A549 (cell line): ENCODE measurements around the gene CELF2. TPM values are rescaled to one million over a fixed set of nuclear protein-coding genes. Genes with fewer than 3 reads are reported as not detected.

Experiments
- ATAC-seq, 2 experiments: fragments of 200-7000 bp in 1 of 2; fragments of >200 bp in 1 of 2; cut with Nextera tagmentation in 1 of 2; cut with Tn5 transposase in 1 of 2; 3 replicates each; pipeline versions ENCODE4 v1.8.0 to v1.9.1; 2018 to 2020; ENCODE audit warnings: mild to moderate bottlenecking in 1 of 2, moderate library complexity in 1 of 2
- CTCF ChIA-PET: fragments of 300-600 bp; sonication (Branson Sonifier 250); formaldehyde crosslinking; extraction: SDS; loops from one replicate; lab custom pipeline; 2021; ENCODE audit warnings: antibody characterized with exemption, inconsistent platforms; lab: Yijun Ruan, JAX
- POLR2A ChIA-PET: fragments of 350-600 bp; formaldehyde crosslinking; extraction: SDS; loops from one replicate; lab custom pipeline; 2021; ENCODE audit warnings: antibody characterized with exemption, inconsistent platforms; lab: Yijun Ruan, JAX
- DNase-seq, 2 experiments: peaks; one replicate each; pipeline versions ENCODE4 v3.0.0 to v3.0.0-alpha.2; 2011 to 2016; ENCODE audit warnings: low read depth in 1 of 2, low spot score in 1 of 2
- FAIRE-seq: peaks from 2 replicates; lab custom pipeline; 2011; peaks lifted over from hg19 to GRCh38; lab: Jason Lieb, UNC
- H3K27ac ChIP-seq, 2 experiments: fragments of >200 bp; sonication (Bioruptor Twin); formaldehyde crosslinking; 3 replicates each; pipeline ENCODE4 v1.5.1; 2016 to 2017
- H3K4me1 ChIP-seq: fragments of >200 bp; sonication (Bioruptor Twin); formaldehyde crosslinking; 3 replicates; pipeline ENCODE4 v1.6.1; 2016
- H3K4me2 ChIP-seq: fragments of >200 bp; sonication (Bioruptor Twin); formaldehyde crosslinking; 3 replicates; pipeline ENCODE4 v1.6.1; 2016
- H3K4me3 ChIP-seq: fragments of >200 bp; sonication (Bioruptor Twin); formaldehyde crosslinking; 3 replicates; pipeline ENCODE4 v1.5.1; 2016
- H3K9me3 ChIP-seq: fragments of >200 bp; sonication (Bioruptor Twin); formaldehyde crosslinking; 3 replicates; pipeline ENCODE4 v1.6.1; 2016
- BHLHE40 ChIP-seq: IDR thresholded peaks from 2 replicates; pipeline ENCODE4 v1.6.1; 2012; ENCODE audit warnings: low read depth, low read length, inconsistent platforms
- CEBPB ChIP-seq, 2 experiments: fragments of >200 bp in 1 of 2; sonication (Bioruptor Twin) in 1 of 2; formaldehyde crosslinking in 1 of 2; IDR thresholded peaks; 2 replicates each; pipeline ENCODE4 v1.6.1; 2012 to 2016
- CHD2 ChIP-seq: fragments of 150-350 bp; IDR thresholded peaks from 2 replicates; pipeline ENCODE4 v1.6.1; 2014; ENCODE audit warnings: low read length; ENCODE audit not compliant: partially characterized antibody
- EHMT2 ChIP-seq: fragments of 200-600 bp; sonication (generic); IDR thresholded peaks from 2 replicates; pipeline ENCODE4 v1.6.1; 2016; ENCODE audit warnings: antibody characterized with exemption, low read depth, mild to moderate bottlenecking, moderate library complexity
- ESRRA ChIP-seq: fragments of 150-350 bp; IDR thresholded peaks from 2 replicates; pipeline ENCODE4 v1.6.1; 2014; ENCODE audit warnings: mild to moderate bottlenecking, low read length, borderline replicate concordance
- FOSB ChIP-seq: fragments of 250-450 bp; sonication (Bioruptor Pico); IDR thresholded peaks from 2 replicates; pipeline ENCODE4 v1.5.0; 2020; ENCODE audit warnings: mild to moderate bottlenecking, moderate library complexity
- FOSL2 ChIP-seq, 2 experiments: fragments of 450-650 bp in 1 of 2; fragments of >200 bp in 1 of 2; sonication (Bioruptor Twin) in 1 of 2; formaldehyde crosslinking; IDR thresholded peaks; 2 replicates each; pipeline versions ENCODE4 v1.5.0 to v1.6.1; 2016 to 2020; ENCODE audit warnings: mild to moderate bottlenecking in 1 of 2, moderate library complexity in 1 of 2
- GATA3 ChIP-seq: IDR thresholded peaks from 2 replicates; pipeline ENCODE4 v1.6.1; 2012; ENCODE audit warnings: borderline replicate concordance
- HES2 ChIP-seq: fragments of >200 bp; sonication (Bioruptor Twin); formaldehyde crosslinking; IDR thresholded peaks from 2 replicates; pipeline ENCODE4 v1.6.1; 2016
- HOXB13 ChIP-seq: fragments of 250-450 bp; sonication (Bioruptor Pico); IDR thresholded peaks from 2 replicates; pipeline ENCODE4 v1.5.0; 2020; ENCODE audit warnings: low read depth, mild to moderate bottlenecking, moderate library complexity
- HOXB5 ChIP-seq: fragments of 250-450 bp; sonication (Bioruptor Pico); IDR thresholded peaks from 2 replicates; pipeline ENCODE4 v1.5.0; 2020; ENCODE audit warnings: mild to moderate bottlenecking, moderate library complexity
- KDM5A ChIP-seq: fragments of 200-600 bp; sonication (generic); IDR thresholded peaks from 2 replicates; pipeline ENCODE4 v1.6.1; 2016; ENCODE audit warnings: antibody characterized with exemption, mild to moderate bottlenecking
- MAFK ChIP-seq: fragments of 450-650 bp; IDR thresholded peaks from 2 replicates; pipeline ENCODE4 v1.6.1; 2014; ENCODE audit not compliant: partially characterized antibody
- MAZ ChIP-seq: fragments of 150-350 bp; IDR thresholded peaks from 2 replicates; pipeline ENCODE4 v1.6.1; 2014; ENCODE audit warnings: antibody characterized with exemption, low read depth, low read length, borderline replicate concordance
- MYC ChIP-seq: IDR thresholded peaks from 2 replicates; pipeline ENCODE4 v1.6.1; 2012; ENCODE audit warnings: mild to moderate bottlenecking, inconsistent platforms, low read length, improper control_type of control experiment, borderline replicate concordance
- NPAS2 ChIP-seq: fragments of 250-450 bp; sonication (Bioruptor Pico); IDR thresholded peaks from 2 replicates; pipeline ENCODE4 v1.8.0; 2022; ENCODE audit warnings: mild to moderate bottlenecking, moderate library complexity, borderline replicate concordance
- NR3C1 ChIP-seq: fragments of >200 bp; sonication (Bioruptor Twin); formaldehyde crosslinking; IDR thresholded peaks from 3 replicates; pipeline ENCODE4 v1.6.1; 2017
- RCOR1 ChIP-seq: fragments of 150-350 bp; IDR thresholded peaks from 2 replicates; pipeline ENCODE4 v1.6.1; 2014; ENCODE audit warnings: antibody characterized with exemption, low read length, low read depth
- RFX5 ChIP-seq: fragments of 450-650 bp; IDR thresholded peaks from 2 replicates; pipeline ENCODE4 v1.7.1; 2014; ENCODE audit warnings: antibody characterized with exemption, mild to moderate bottlenecking, moderate library complexity
- SMC3 ChIP-seq: fragments of >200 bp; sonication (Bioruptor Twin); formaldehyde crosslinking; IDR thresholded peaks from 3 replicates; pipeline ENCODE4 v1.6.1; 2018; ENCODE audit warnings: inconsistent platforms
- SREBF2 ChIP-seq: fragments of 450-650 bp; IDR thresholded peaks from 2 replicates; pipeline ENCODE4 v1.6.1; 2014; ENCODE audit warnings: mild to moderate bottlenecking, moderate library complexity
- TFCP2L1 ChIP-seq: fragments of 250-450 bp; sonication (Bioruptor Pico); IDR thresholded peaks from 2 replicates; pipeline ENCODE4 v1.5.0; 2021; ENCODE audit warnings: mild to moderate bottlenecking
- ZC3H11A ChIP-seq: fragments of 450-650 bp; IDR thresholded peaks from 2 replicates; pipeline ENCODE4 v1.6.1; 2014; ENCODE audit warnings: antibody characterized with exemption, mild to moderate bottlenecking
- ZNF302 ChIP-seq: fragments of 250-450 bp; sonication (Bioruptor Pico); IDR thresholded peaks from 2 replicates; pipeline ENCODE4 v1.9.0; 2021; ENCODE audit warnings: inconsistent platforms, mild to moderate bottlenecking, moderate library complexity
- ZSCAN20 ChIP-seq: fragments of 250-450 bp; sonication (Bioruptor Pico); IDR thresholded peaks from 2 replicates; pipeline ENCODE4 v1.8.0; 2022; ENCODE audit warnings: mild to moderate bottlenecking, moderate library complexity
- WGBS: methylation state at CpG from one replicate; pipeline ENCODE4 v1.1.6; 2017; ENCODE audit errors: missing lambda C conversion rate; 5-methylcytosine and 5-hydroxymethylcytosine counted together
- polyA plus RNA-seq, 4 experiments: library from polyadenylated mRNA; depleted of rRNA in 3 of 4; stranded (reverse); fragments of >200 nt; fragmentation: RNase III in 1 of 4; extraction: RNeasy Plus Mini Kit Qiagen cat#74134 plus additional on column Dnase treatment in 1 of 4; gene quantifications; 2 replicates in 3 of 4; 3 replicates in 1 of 4; pipeline ENCODE4 v1.2.3, GENCODE V29; 2011 to 2017
- TF ChIP-seq, protein P1 (sequence below): IDR thresholded peaks from 2 replicates; pipeline ENCODE4 v1.6.1; 2012
- TF ChIP-seq, protein P2 (sequence below): IDR thresholded peaks from 2 replicates; pipeline ENCODE4 v1.6.1; 2012
- TF ChIP-seq, protein P3 (sequence below): fragments of >200 bp; sonication (Bioruptor Twin); formaldehyde crosslinking; IDR thresholded peaks from 3 replicates; pipeline ENCODE4 v1.6.1; 2016
- TF ChIP-seq, protein P4 (sequence below): fragments of 250-450 bp; sonication (Bioruptor Pico); IDR thresholded peaks from 2 replicates; pipeline ENCODE4 v1.5.0; 2020; ENCODE audit warnings: low read depth, mild to moderate bottlenecking, moderate library complexity

Gene CELF2
- polyA plus RNA-seq, 2 of the 4 experiments (the other 2 are of a cell fraction), result 0.01 to 0.03 TPM

DNA sequence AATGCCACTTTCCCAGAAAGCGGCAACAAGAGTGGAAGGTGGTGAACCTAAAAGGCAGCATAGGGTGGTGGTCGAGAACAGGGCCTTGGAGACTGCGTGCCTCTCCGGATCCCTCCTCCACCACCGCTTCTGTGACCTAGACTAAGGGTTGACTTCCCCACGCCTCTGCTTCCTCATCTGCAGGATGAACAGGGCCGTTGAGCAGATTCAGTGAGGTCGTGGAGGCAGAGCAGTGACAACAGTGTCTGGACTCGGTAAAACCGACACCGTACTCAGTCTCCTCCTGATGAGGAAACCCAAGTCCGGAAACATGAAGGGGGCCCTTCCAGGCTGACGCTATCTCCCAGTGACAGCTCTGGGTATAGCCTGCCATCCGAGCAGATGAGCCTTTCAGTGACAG, 162.6 kb downstream of the CELF2 start:
- POLR2A ChIA-PET, result no interaction called here
- ATAC-seq (no peak), DNase-seq (no peak), FAIRE-seq (no peak)
- Histone ChIP-seq H3K4me2 (no peak overlapping the region), H3K4me1 (no peaks in the 10 kb centered on the region), H3K4me3 (no peak overlapping the region), H3K27ac (no peak overlapping the region), H3K9me3 (no peaks in the 10 kb centered on the region)
- 41% methylated on average over 14 of the region's 14 CpGs for WGBS
- CTCF ChIA-PET, result interaction anchor here (0.6 kb wide), 1 partner anchor 277 kb away, joined by 4 read pairs; no protein-coding TSS in a partner anchor
- no peak for TF ChIP-seq ZNF302
- TF ChIP-seq EHMT2, result no peak
- no peak for TF ChIP-seq ZSCAN20 (CRISPR knock-in tag)
- TF ChIP-seq MAFK, result no peak
- TF ChIP-seq CHD2, result no peak
- TF ChIP-seq BHLHE40, result no peak
- no peak for TF ChIP-seq NR3C1
- TF ChIP-seq RFX5, result no peak

- no peaks in the 10 kb centered on the region for H3K9me3 ChIP-seq
- TF ChIP-seq, protein P1, sequence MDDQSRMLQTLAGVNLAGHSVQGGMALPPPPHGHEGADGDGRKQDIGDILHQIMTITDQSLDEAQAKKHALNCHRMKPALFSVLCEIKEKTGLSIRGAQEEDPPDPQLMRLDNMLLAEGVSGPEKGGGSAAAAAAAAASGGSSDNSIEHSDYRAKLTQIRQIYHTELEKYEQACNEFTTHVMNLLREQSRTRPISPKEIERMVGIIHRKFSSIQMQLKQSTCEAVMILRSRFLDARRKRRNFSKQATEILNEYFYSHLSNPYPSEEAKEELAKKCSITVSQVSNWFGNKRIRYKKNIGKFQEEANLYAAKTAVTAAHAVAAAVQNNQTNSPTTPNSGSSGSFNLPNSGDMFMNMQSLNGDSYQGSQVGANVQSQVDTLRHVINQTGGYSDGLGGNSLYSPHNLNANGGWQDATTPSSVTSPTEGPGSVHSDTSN, result no peak
- TF ChIP-seq BHLHE40 (no peak), MAZ (no peak), ZNF302 (no peak), ESRRA (no peak)
- TF ChIP-seq, protein P2, sequence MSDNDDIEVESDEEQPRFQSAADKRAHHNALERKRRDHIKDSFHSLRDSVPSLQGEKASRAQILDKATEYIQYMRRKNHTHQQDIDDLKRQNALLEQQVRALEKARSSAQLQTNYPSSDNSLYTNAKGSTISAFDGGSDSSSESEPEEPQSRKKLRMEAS, result no peak
- TF ChIP-seq, all 56 proteins: peak for 0
- Histone ChIP-seq H3K4me1 (no peaks in the 10 kb centered on the region), H3K27ac (no peak overlapping the region), H3K4me3 (no peak overlapping the region), H3K4me2 (no peak overlapping the region)
- FAIRE-seq, result no peak
- POLR2A ChIA-PET, result no interaction called here
- 7% methylated on average over 6 of the region's 6 CpGs for WGBS
- DNase-seq, result no peak
- no peak for ATAC-seq
- CTCF ChIA-PET, result no interaction called here
These were observed 164.3 kb downstream of the CELF2 start for GRCh38 chr10:11181978-11182377.

- H3K4me3 ChIP-seq, result no peak overlapping the region
- ChIA-PET CTCF (no interaction called here), POLR2A (no interaction called here)
- H3K4me2 ChIP-seq, result no peak overlapping the region
- no peak overlapping the region for H3K27ac ChIP-seq
- TF ChIP-seq HOXB13 (CRISPR knock-in tag) (no peak), CEBPB (IDR thresholded peaks at IDR 0.05) (no peak), HOXB5 (no peak), NPAS2 (CRISPR knock-in tag) (no peak), NR3C1 (no peak)
- no peaks in the 10 kb centered on the region for H3K4me1 ChIP-seq
- no peak for FAIRE-seq
- H3K9me3 ChIP-seq, result no peaks in the 10 kb centered on the region
- ATAC-seq, result no peak
- WGBS, result 4% methylated on average over 2 of the region's 2 CpGs
- no peak for DNase-seq
These were observed 165.3 kb downstream of the CELF2 start for GRCh38 chr10:11183015-11183414.

- H3K27ac ChIP-seq, result no peak overlapping the region
- TF ChIP-seq, protein P1, result no peak
- TF ChIP-seq RCOR1 (no peak), MYC (no peak), BHLHE40 (no peak), ESRRA (no peak), MAZ (no peak), FOSL2 (IDR thresholded peaks at IDR 0.05) (no peak), FOSL2 (CRISPR knock-in tag; IDR thresholded peaks at IDR 0.05) (no peak), FOSB (no peak), HES2 (no peak), TFCP2L1 (CRISPR knock-in tag) (no peak), SMC3 (no peak), NR3C1 (no peak), GATA3 (no peak), ZC3H11A (no peak), SREBF2 (no peak), KDM5A (no peak)
- TF ChIP-seq, protein P3, sequence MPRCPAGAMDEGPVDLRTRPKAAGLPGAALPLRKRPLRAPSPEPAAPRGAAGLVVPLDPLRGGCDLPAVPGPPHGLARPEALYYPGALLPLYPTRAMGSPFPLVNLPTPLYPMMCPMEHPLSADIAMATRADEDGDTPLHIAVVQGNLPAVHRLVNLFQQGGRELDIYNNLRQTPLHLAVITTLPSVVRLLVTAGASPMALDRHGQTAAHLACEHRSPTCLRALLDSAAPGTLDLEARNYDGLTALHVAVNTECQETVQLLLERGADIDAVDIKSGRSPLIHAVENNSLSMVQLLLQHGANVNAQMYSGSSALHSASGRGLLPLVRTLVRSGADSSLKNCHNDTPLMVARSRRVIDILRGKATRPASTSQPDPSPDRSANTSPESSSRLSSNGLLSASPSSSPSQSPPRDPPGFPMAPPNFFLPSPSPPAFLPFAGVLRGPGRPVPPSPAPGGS, result no peak
- TF ChIP-seq, protein P4, sequence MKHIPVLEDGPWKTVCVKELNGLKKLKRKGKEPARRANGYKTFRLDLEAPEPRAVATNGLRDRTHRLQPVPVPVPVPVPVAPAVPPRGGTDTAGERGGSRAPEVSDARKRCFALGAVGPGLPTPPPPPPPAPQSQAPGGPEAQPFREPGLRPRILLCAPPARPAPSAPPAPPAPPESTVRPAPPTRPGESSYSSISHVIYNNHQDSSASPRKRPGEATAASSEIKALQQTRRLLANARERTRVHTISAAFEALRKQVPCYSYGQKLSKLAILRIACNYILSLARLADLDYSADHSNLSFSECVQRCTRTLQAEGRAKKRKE (CRISPR knock-in tag), result no peak
- TF ChIP-seq, all 56 proteins: peak for 0
- CTCF ChIA-PET, result no interaction called here
- H3K9me3 ChIP-seq, result no peaks in the 10 kb centered on the region
- H3K4me2 ChIP-seq, result no peak overlapping the region
- DNase-seq (no peak), FAIRE-seq (no peak), ATAC-seq (no peak)
- H3K4me3 ChIP-seq, result no peak overlapping the region
- POLR2A ChIA-PET, result no interaction called here
- WGBS, result 0% methylated on average over 3 of the region's 3 CpGs
- no peaks in the 10 kb centered on the region for H3K4me1 ChIP-seq
These were observed 166.4 kb downstream of the CELF2 start for GRCh38 chr10:11184093-11184492.
